Stimulated activated CD4-positive, alpha-beta T cell treated with anti-CD3 and anti-CD28 coated beads, Interleukin-12 subunit alpha, Interleukin-12 subunit beta, amount 100 ng/mL, for 4 hours (primary cell): ENCODE results near the gene ENKD1.

ENCODE experiments used
- DNase-seq: peaks from one replicate; pipeline ENCODE4 v3.0.0-alpha.2; 2020

Gene ENKD1

DNA sequence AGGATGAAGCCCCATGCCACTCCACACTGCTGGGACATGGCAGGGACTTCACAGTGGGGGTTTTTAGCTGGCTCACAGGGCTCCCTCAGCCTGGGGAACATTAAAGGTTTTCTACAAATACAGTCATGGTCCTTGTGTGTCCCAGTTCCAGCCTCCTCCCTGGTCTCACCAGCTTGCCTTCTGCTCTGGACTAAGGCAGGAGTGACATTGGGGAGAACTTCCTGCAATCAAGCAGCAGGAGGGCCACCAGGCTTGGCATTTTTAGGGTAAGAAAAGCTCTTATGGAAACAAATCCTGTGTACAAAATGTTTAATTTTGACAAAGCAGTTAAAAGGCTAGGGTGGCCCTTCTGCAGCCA lies 3.9 kb downstream of the ENKD1 start:
- no peak for DNase-seq

GRCh38 chr16:67661886-67662652 lies 4.5 kb downstream of the ENKD1 start:
- no peak for DNase-seq

- DNase-seq = no peak
Observed at GRCh38 chr16:67661101-67661761, 5.3 kb downstream of the ENKD1 start.

GRCh38 chr16:67660564-67661028 lies 6.0 kb downstream of the ENKD1 start, which contains the start of gene PARD6A:
Gene PARD6A, plus strand, starts transcription at chr16:67660960. Its CDS starts 79 bp downstream, at chr16:67661039.
- peak; percentile 92 for DNase-seq

- DNase-seq = peak; percentile 95
Observed at GRCh38 chr16:67659675-67660563, 6.6 kb downstream of the ENKD1 start, which contains the start of gene ACD. Gene ACD, minus strand, starts transcription at chr16:67660260. Its CDS starts 40 bp downstream, at chr16:67660220.

DNA sequence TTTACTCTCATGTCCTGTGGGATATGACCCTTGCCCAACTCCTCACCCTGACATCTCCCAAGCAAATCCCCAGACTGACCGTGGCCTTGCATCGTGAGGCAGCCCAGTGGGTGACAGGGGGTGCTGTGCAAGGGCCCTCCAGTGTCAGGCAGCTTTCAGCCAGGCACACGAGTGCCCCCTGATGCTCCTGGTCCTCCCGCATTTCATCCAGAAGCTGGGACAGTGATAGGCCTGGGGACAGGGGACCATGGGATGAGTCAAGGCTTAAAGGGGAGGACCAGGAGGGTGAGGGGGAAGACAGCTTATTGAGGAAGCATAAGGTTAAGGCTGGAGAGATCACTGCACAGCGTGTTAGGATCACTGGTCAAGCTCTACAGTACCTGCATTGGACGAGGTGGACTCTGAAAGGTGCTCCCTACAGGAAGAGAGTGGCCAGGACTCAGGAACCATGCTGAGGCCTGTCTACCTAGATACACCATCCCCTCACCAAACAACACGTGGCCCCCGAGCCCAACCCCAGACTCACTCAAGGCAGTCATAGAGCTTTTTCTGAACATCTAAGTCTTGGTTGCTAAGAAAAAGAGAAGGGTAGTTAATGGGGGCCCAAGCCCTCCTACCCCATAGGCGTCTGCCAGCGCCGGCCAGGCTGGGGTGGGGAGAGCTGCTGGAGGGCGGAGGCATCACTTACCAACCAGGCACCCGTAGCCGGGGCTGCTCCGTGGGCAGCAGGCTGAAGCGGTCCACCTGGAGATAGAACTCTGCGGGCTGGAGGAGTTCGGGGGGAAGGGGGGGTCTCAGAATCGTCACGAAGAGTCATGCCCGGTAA lies 7.5 kb downstream of the ENKD1 start:
- DNase-seq = no peak

GRCh38 chr16:67657751-67658518 lies 8.6 kb downstream of the ENKD1 start:
- no peak for DNase-seq

- no peak for DNase-seq
Observed at GRCh38 chr16:67657017-67657608, 9.4 kb downstream of the ENKD1 start.

- DNase-seq = no peak
Observed at GRCh38 chr16:67656344-67657016, 10.1 kb downstream of the ENKD1 start.

- no peak for DNase-seq
Observed at GRCh38 chr16:67655363-67655762, 11.2 kb downstream of the ENKD1 start.

DNA sequence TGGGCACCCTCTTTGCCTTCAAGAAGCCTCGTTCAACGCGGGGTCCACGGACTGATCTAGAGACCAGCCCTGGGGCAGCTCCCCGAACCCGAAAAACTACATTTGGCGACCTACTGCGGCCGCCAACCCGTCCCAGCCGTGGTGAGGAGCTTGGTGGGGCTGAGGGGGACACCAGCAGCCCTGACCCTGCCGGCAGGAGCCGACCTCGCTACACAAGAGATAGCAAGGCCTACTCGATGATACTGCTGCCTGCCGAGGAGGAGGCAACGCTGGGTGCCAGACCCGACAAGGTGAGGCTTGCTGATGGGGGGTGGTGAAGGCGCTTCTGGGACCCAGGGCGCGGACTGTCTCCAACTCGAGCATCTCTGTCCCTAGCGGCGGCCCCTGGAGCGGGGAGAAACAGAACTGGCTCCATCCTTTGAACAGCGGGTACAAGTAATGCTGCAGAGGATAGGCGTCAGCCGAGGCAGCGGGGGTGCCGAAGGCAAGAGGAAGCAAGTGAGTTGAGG lies 12.1 kb downstream of the ENKD1 start:
- DNase-seq = no peak

DNA sequence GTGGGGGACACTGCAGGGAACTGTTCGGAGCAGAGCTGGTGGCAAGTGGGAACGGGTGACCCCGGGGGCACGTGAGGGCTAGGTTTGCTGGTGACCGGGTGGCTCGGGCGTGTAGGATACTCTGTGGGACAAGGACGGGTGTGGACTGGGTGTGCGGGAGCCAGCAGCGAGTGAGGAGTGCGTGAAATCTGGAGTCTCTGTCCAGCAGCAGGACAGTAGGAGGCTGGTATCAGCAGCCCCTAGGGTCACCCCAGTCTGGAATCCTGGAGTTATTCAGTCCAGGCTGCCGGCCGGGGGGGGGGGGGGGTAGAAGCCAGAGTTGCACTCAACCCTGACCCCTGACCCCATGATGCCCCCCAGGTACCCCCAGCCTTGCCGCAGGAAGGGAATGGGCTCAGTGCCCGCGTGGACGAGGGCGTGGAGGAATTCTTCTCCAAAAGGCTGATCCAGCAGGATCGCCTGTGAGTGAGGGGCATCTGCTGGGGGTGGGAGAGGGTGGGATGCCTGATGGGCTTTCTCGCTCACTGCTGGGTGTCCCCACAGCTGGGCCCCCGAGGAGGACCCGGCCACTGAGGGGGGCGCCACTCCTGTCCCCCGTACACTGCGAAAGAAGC lies 12.7 kb downstream of the ENKD1 start:
- no peak for DNase-seq

DNA sequence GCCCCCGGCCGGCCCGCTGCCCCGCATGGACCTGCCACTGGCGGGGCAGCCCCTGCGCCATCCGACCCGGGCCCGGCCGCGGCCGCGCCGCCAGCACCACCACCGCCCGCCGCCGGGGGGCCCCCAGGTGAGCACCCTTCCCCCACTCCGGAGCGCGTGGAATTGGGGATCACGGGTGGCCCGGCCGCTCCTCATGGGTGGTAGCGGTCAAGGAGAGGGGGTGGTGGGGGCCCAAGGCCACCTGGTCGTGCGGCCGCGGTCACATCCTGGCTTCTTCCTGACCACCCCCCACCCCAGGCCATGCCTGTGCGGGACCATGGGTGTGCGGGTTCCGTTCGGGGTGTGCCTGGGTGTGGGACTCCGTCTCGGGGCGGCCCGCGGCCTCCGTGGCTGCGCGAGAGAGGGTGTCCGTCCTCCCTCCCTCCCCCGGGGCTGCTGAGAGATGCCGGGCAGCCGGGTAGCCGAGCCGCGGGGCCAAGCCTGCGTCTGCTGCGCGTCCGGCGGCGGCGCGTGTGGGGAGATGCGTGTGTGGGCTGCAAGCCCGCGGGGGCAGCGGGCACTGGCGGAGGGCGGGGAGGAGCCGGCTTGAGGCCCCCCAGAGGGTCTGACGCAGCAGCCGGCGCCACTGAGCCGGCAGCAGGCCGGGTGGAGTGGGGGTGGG lies 13.3 kb downstream of the ENKD1 start:
- no peak for DNase-seq

DNA sequence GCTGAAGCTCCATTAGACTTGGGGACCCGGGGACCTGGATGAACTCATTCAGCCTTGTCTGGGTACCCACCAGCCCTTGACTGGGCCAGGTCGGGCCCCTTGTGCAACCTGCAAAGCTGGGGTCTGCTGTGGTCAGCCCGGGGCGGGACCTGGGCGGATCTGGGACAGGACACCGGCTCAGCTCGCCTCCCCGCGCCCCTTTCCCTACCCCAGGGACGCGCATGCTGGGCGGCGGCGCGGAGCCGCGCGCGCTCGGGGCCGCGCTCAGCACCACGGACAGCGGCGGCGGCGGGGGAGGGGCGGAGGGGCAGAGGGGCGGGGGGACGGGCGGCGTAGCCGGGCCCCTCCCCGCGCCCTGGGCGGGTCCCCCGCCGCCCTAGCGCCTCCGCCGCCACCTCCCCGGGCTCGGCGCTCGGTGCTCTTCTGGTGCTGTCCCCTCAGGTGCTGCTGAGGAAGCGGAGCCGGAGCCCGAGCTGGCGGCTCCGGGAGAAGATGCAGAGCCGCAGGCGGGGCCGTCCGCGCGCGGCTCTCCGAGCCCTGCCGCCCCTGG lies 13.9 kb downstream of the ENKD1 start:
- DNase-seq = no peak

GRCh38 chr16:67651847-67652246 lies 14.7 kb downstream of the ENKD1 start:
- DNase-seq = no peak

DNA sequence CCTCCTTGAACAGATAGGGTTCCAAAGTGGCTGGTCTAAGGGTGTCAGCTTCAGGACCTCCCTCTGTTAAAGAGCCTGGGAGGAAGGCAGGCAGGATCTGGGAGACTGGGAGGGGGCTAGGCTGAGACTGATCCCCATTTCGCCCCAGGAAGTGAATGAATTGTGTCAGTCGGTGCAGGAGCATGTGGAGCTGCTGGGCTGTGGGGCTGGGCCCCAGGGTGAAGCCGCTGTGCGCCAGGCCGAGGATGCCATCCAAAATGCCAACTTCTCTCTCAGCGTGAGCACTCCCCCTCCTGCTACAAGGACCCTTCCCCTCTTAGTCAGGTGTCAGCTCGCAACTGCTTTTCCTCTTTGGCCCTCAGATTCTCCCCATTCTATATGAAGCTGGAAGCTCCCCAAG lies 15.5 kb downstream of the ENKD1 start:
- DNase-seq = no peak

DNA sequence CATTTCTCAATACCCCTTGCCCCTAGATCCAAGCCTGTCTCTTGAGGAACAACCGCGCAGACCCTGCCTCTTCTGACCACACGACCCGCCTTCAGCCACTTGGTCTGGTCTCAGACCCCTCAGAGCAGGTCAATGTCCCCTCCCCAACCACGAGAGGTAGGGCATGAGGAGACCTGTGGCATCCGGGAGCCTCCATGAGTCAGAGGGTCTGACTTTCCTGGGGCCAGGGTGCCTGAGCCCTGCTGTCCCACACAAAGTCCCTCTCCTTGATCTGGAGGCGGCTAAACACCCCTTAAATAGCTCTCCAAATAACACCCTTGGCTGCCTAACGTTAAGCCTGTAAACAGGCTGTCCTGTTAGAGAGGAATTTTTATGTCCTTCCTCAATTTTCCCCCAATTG lies 16.5 kb downstream of the ENKD1 start:
- no peak for DNase-seq

GRCh38 chr16:67649494-67649931 lies 17.0 kb downstream of the ENKD1 start:
- DNase-seq = no peak
